Measurements from ENCODE around the gene PET100. TPM values are rescaled to one million over a fixed set of nuclear protein-coding genes. Genes with fewer than 3 reads are reported as not detected.
A peak's percentile ranks its signal among the peaks of the same experiment; 100 is the strongest.

Gene PET100
- total and polyA plus RNA-seq, 2 donors from 2014 or later, result 112 to 181 TPM

- Histone ChIP-seq H3K27ac (ENCODE audit: low read depth in 2 of 2, low read length in 2 of 2) (no peak overlapping the region), H3K36me3 (ENCODE audit: control insufficient read depth in 2 of 3, insufficient read depth in 3 of 3, low read length in 3 of 3) (no peaks in the 10 kb centered on the region), H3K9ac (ENCODE audit: low read length in 3 of 3) (no peak overlapping the region), H3K27me3 (ENCODE audit: control insufficient read depth, insufficient read depth, low read length) (peaks cover 2% of the 10 kb centered on the region), H3K4me3 (ENCODE audit: low read length in 3 of 3) (no peak overlapping the region), H3K4me1 (ENCODE audit: control insufficient read depth in 2 of 3, insufficient read depth in 2 of 3, low read depth in 1 of 3, low read length in 3 of 3) (peaks cover 0 to 2% (median 0%) of the 10 kb centered on the region in 3 donors), H3K9me3 (ENCODE audit: control insufficient read depth in 2 of 3, insufficient read depth in 1 of 3, low read length in 3 of 3) (peaks cover 0 to 4% (median 0%) of the 10 kb centered on the region in 3 donors)
- intact Hi-C loops (cut with DNase I), result no loop called here
- DNase-seq, result peak in 3 of 5 donors; percentile 33 to 45 (median 38)
- FAIRE-seq, result no peak
- no peak for TF ChIP-seq CTCF (IDR thresholded peaks at IDR 0.05; ENCODE audit: borderline replicate concordance, extremely low read depth, insufficient read depth)
Observed at GRCh38 chr19:7674010-7675005, 44.7 kb downstream of the PET100 start.

- no peaks in the 10 kb centered on the region for H3K36me3 ChIP-seq (ENCODE audit: control insufficient read depth in 2 of 3, insufficient read depth in 3 of 3, low read length in 3 of 3)
- DNase-seq (no peak), FAIRE-seq (no peak)
- no peak overlapping the region for H3K9ac ChIP-seq (ENCODE audit: low read length in 3 of 3)
- peaks cover 0 to 4% (median 0%) of the 10 kb centered on the region in 3 donors for H3K9me3 ChIP-seq (ENCODE audit: control insufficient read depth in 2 of 3, insufficient read depth in 1 of 3, low read length in 3 of 3)
- H3K4me1 ChIP-seq (ENCODE audit: control insufficient read depth in 2 of 3, insufficient read depth in 2 of 3, low read depth in 1 of 3, low read length in 3 of 3), result peaks cover 0 to 5% (median 0%) of the 10 kb centered on the region in 3 donors
- no peak overlapping the region for H3K4me3 ChIP-seq (ENCODE audit: low read length in 3 of 3)
- intact Hi-C loops (cut with DNase I), result no loop called here
- TF ChIP-seq CTCF (IDR thresholded peaks at IDR 0.05; ENCODE audit: borderline replicate concordance, extremely low read depth, insufficient read depth), result no peak
- H3K27ac ChIP-seq (ENCODE audit: low read depth in 2 of 2, low read length in 2 of 2), result no peak overlapping the region
- H3K27me3 ChIP-seq (ENCODE audit: control insufficient read depth, insufficient read depth, low read length), result no peaks in the 10 kb centered on the region
Observed at GRCh38 chr19:7676376-7676775, 46.8 kb downstream of the PET100 start.

- no peak for FAIRE-seq
- Histone ChIP-seq H3K9me3 (ENCODE audit: control insufficient read depth in 2 of 3, insufficient read depth in 1 of 3, low read length in 3 of 3) (peaks cover 0 to 4% (median 0%) of the 10 kb centered on the region in 3 donors), H3K27ac (ENCODE audit: low read depth in 2 of 2, low read length in 2 of 2) (no peak within 1 kb of the TSS), H3K9ac (ENCODE audit: low read length in 3 of 3) (no peak within 1 kb of the TSS), H3K4me1 (ENCODE audit: control insufficient read depth in 2 of 3, insufficient read depth in 2 of 3, low read depth in 1 of 3, low read length in 3 of 3) (peaks cover 0 to 6% (median 0%) of the 10 kb centered on the region in 3 donors), H3K4me3 (ENCODE audit: low read length in 3 of 3) (no peak within 1 kb of the TSS), H3K27me3 (ENCODE audit: control insufficient read depth, insufficient read depth, low read length) (no peaks in the 10 kb centered on the region), H3K36me3 (ENCODE audit: control insufficient read depth in 2 of 3, insufficient read depth in 3 of 3, low read length in 3 of 3) (no peaks in the 10 kb centered on the region)
- no peak for DNase-seq
- no peak for TF ChIP-seq CTCF (IDR thresholded peaks at IDR 0.05; ENCODE audit: borderline replicate concordance, extremely low read depth, insufficient read depth)
- intact Hi-C loops (cut with DNase I), result no loop called here
Observed at GRCh38 chr19:7676854-7677253, 47.3 kb downstream of the PET100 start, which contains the start of gene MCEMP1. Gene MCEMP1, plus strand, starts transcription at chr19:7677090. Its CDS starts 31 bp downstream, at chr19:7677121.
